ENCODE measurements around the gene RABGAP1L.

GRCh38 chr1:174742805-174743653 lies 583.7 kb downstream of the RABGAP1L start:
- TF ChIP-seq POLR2A (IDR thresholded peaks at IDR 0.05) (no peak), CTCF (IDR thresholded peaks at IDR 0.05) (no peak)

All from lower leg skin (tissue), 3 donors.